ENCODE data around the gene EIF4A2.
"Not testable (repeated sequence)": the region's sequence is repeated elsewhere in the genome, so short reads cannot be mapped to it uniquely, and the experiment has no call there.

Gene EIF4A2

GRCh38 chr3:186818956-186819355 is 35.6 kb downstream of the EIF4A2 start:
- DNase-seq (ENCODE audit: low read depth in 2 of 2) = no peak

- DNase-seq (ENCODE audit: low read depth in 2 of 2) = no peak
Measured at GRCh38 chr3:186821429-186822387, 38.3 kb downstream of the EIF4A2 start.

GRCh38 chr3:186822388-186822759 is 39.0 kb downstream of the EIF4A2 start:
- not testable (repeated sequence) for DNase-seq (ENCODE audit: low read depth in 2 of 2)

GRCh38 chr3:186823386-186823785 is 40.0 kb downstream of the EIF4A2 start:
- DNase-seq (ENCODE audit: low read depth in 2 of 2) = no peak

- DNase-seq (ENCODE audit: low read depth in 2 of 2) = no peak
Measured at GRCh38 chr3:186824430-186825139, 41.2 kb downstream of the EIF4A2 start.

- DNase-seq (ENCODE audit: low read depth in 2 of 2) = peak; percentile 41 to 42
Measured at GRCh38 chr3:186825294-186825821, 42.0 kb downstream of the EIF4A2 start.

- DNase-seq (ENCODE audit: low read depth in 2 of 2) = no peak
Measured at GRCh38 chr3:186825872-186826409, 42.6 kb downstream of the EIF4A2 start.

- peak; percentile 20 to 24 for DNase-seq (ENCODE audit: low read depth in 2 of 2)
Measured at GRCh38 chr3:186826410-186826975, 43.1 kb downstream of the EIF4A2 start.

- DNase-seq (ENCODE audit: low read depth in 2 of 2) = peak; percentile 82 to 83
Measured at GRCh38 chr3:186826976-186827857, 43.8 kb downstream of the EIF4A2 start.

GRCh38 chr3:186828340-186828739 is 45.0 kb downstream of the EIF4A2 start:
- no peak for DNase-seq (ENCODE audit: low read depth in 2 of 2)

GRCh38 chr3:186831798-186832197 is 48.4 kb downstream of the EIF4A2 start:
- no peak for DNase-seq (ENCODE audit: low read depth in 2 of 2)

GRCh38 chr3:186832276-186832675 is 48.9 kb downstream of the EIF4A2 start:
- DNase-seq (ENCODE audit: low read depth in 2 of 2) = no peak
